Measurements from ENCODE around the gene KIZ.

- TF ChIP-seq CTCF (IDR thresholded peaks at IDR 0.05) (no peak), POLR2A (IDR thresholded peaks at IDR 0.05) (no peak)
Measured at GRCh38 chr20:21100578-21101452, 25.1 kb upstream of the KIZ start.
